ENCODE data around the gene VCX. TPM values are rescaled to one million over a fixed set of nuclear protein-coding genes. Genes with fewer than 3 reads are reported as not detected.

The VCX gene
- total RNA-seq, 2 experiments from 2014 or later, result not detected

Other genes with a start within 250 kb of the VCX start
- 1 to 10 TPM; 5.0 to 5.5 TPM for gene PNPLA4, start 84.2 kb downstream of the VCX start, total RNA-seq

All from activated naive CD8-positive, alpha-beta T cell treated with anti-CD3 and anti-CD28 coated beads, Interleukin-2, amount 10 ng/mL, durations not matched to agents 7 days and 5 days (primary cell).